Tibial nerve (tissue), 3 donors: ENCODE results near the gene KCNH3.

ENCODE experiments used
- CTCF ChIP-seq, 5 experiments: fragments of 200-600 bp in 3 of 5; fragments of 450-650 bp in 2 of 5; sonication (generic) in 3 of 5; IDR thresholded peaks; one replicate each; pipeline ENCODE4 v1.5.1; 2016 to 2019; ENCODE audit warnings: antibody characterized with exemption in 5 of 5, mild to moderate bottlenecking in 3 of 5, moderate library complexity in 2 of 5
- POLR2A ChIP-seq, 2 donors: fragments of 450-650 bp; IDR thresholded peaks; one replicate each; pipeline ENCODE4 v1.6.1; 2017; ENCODE audit warnings: antibody characterized with exemption in 2 of 2, mild to moderate bottlenecking in 2 of 2, moderate library complexity in 2 of 2

GRCh38 chr12:49507139-49507538, 31.7 kb upstream of the KCNH3 start:
- TF ChIP-seq POLR2A (IDR thresholded peaks at IDR 0.05), result no peak
- TF ChIP-seq CTCF (IDR thresholded peaks at IDR 0.05), result no peak
